SK-N-SH treated with all-trans-retinoic acid at 6 μM for 48 hours (cell line): ENCODE results near the gene CBLN1.

ENCODE experiments used
- ATAC-seq: fragments of 200-7000 bp; cut with Tn5 transposase; 3 replicates; pipeline ENCODE4 v1.9.1; 2020; ENCODE audit warnings: mild to moderate bottlenecking, moderate library complexity
- ARNTL ChIP-seq: fragments of 450-650 bp; formaldehyde crosslinking; IDR thresholded peaks from 2 replicates; pipeline ENCODE4 v1.5.0; 2020; ENCODE audit warnings: low read depth, mild to moderate bottlenecking, moderate library complexity, borderline replicate concordance
- BACH2 ChIP-seq: fragments of 250-450 bp; sonication (Bioruptor Pico); IDR thresholded peaks from 2 replicates; pipeline ENCODE4 v1.9.0; 2021; ENCODE audit warnings: mild to moderate bottlenecking, borderline replicate concordance
- CSDC2 ChIP-seq: fragments of 250-450 bp; sonication (Bioruptor Pico); IDR thresholded peaks from 2 replicates; pipeline ENCODE4 v1.5.0; 2020; ENCODE audit warnings: mild to moderate bottlenecking, moderate library complexity
- CSRNP3 ChIP-seq: fragments of 250-450 bp; sonication (Bioruptor Pico); IDR thresholded peaks from 2 replicates; pipeline ENCODE4 v1.5.1; 2021; ENCODE audit warnings: mild to moderate bottlenecking, moderate library complexity
- GLIS3 ChIP-seq: fragments of 250-450 bp; sonication (Bioruptor Pico); IDR thresholded peaks from 2 replicates; pipeline ENCODE4 v1.5.0; 2020; ENCODE audit warnings: mild to moderate bottlenecking, moderate library complexity
- OSR1 ChIP-seq: fragments of 250-450 bp; sonication (Bioruptor Pico); IDR thresholded peaks from 2 replicates; pipeline ENCODE4 v1.8.0; 2022; ENCODE audit warnings: moderate library complexity, mild to moderate bottlenecking, inconsistent platforms
- PPARA ChIP-seq: fragments of 250-450 bp; sonication (Bioruptor Pico); IDR thresholded peaks from 2 replicates; pipeline ENCODE4 v1.5.0; 2020; ENCODE audit warnings: mild to moderate bottlenecking, borderline replicate concordance
- RARB ChIP-seq: fragments of 250-450 bp; sonication (Bioruptor Pico); IDR thresholded peaks from 2 replicates; pipeline ENCODE4 v1.8.0; 2021; ENCODE audit warnings: mild to moderate bottlenecking, moderate library complexity
- SNAI2 ChIP-seq: fragments of 250-450 bp; sonication (Bioruptor Pico); IDR thresholded peaks from 2 replicates; pipeline ENCODE4 v1.5.0; 2020; ENCODE audit warnings: mild to moderate bottlenecking, moderate library complexity
- TCF4 ChIP-seq: fragments of 250-450 bp; sonication (Bioruptor Pico); IDR thresholded peaks from 2 replicates; pipeline ENCODE4 v1.8.0; 2021; ENCODE audit warnings: mild to moderate bottlenecking, moderate library complexity, borderline replicate concordance
- TOX ChIP-seq: fragments of 250-450 bp; sonication (Bioruptor Pico); IDR thresholded peaks from 2 replicates; pipeline ENCODE4 v1.8.0; 2021; ENCODE audit warnings: mild to moderate bottlenecking, moderate library complexity, borderline replicate concordance
- TSHZ2 ChIP-seq: fragments of 250-450 bp; sonication (Bioruptor Pico); IDR thresholded peaks from 2 replicates; pipeline ENCODE4 v1.5.0; 2020; ENCODE audit warnings: mild to moderate bottlenecking, moderate library complexity
- ZC3H10 ChIP-seq: fragments of 250-450 bp; sonication (Bioruptor Pico); IDR thresholded peaks from 2 replicates; pipeline ENCODE4 v1.5.1; 2021; ENCODE audit warnings: mild to moderate bottlenecking, moderate library complexity
- ZFP3 ChIP-seq: fragments of 250-450 bp; sonication (Bioruptor Pico); IDR thresholded peaks from 2 replicates; pipeline ENCODE4 v1.5.0; 2020; ENCODE audit warnings: mild to moderate bottlenecking, moderate library complexity
- ZNF70 ChIP-seq: fragments of 450-650 bp; formaldehyde crosslinking; IDR thresholded peaks from 2 replicates; pipeline ENCODE4 v1.5.0; 2020; ENCODE audit warnings: mild to moderate bottlenecking, moderate library complexity
- ZNF8 ChIP-seq: fragments of 450-650 bp; formaldehyde crosslinking; IDR thresholded peaks from 2 replicates; pipeline ENCODE4 v1.5.0; 2020; ENCODE audit warnings: mild to moderate bottlenecking, moderate library complexity
- TF ChIP-seq, protein P1 (sequence below): fragments of 250-450 bp; sonication (Bioruptor Pico); IDR thresholded peaks from 2 replicates; pipeline ENCODE4 v1.8.0; 2020; ENCODE audit warnings: mild to moderate bottlenecking, moderate library complexity, borderline replicate concordance
- TF ChIP-seq, protein P2 (sequence below): fragments of 250-450 bp; sonication (Bioruptor Pico); IDR thresholded peaks from 2 replicates; pipeline ENCODE4 v1.8.0; 2021; ENCODE audit warnings: low read depth, mild to moderate bottlenecking, moderate library complexity, borderline replicate concordance

CBLN1 gene

GRCh38 chr16:49276646-49277385 lies 4.8 kb downstream of the CBLN1 start:
- ATAC-seq: no peak
- TF ChIP-seq ZNF70 (CRISPR knock-in tag) (no peak), CSDC2 (CRISPR knock-in tag) (no peak), ZNF8 (CRISPR knock-in tag) (no peak), TCF4 (CRISPR knock-in tag) (no peak), TOX (no peak), ZFP3 (no peak), CSRNP3 (no peak)
- TF ChIP-seq, protein P1, sequence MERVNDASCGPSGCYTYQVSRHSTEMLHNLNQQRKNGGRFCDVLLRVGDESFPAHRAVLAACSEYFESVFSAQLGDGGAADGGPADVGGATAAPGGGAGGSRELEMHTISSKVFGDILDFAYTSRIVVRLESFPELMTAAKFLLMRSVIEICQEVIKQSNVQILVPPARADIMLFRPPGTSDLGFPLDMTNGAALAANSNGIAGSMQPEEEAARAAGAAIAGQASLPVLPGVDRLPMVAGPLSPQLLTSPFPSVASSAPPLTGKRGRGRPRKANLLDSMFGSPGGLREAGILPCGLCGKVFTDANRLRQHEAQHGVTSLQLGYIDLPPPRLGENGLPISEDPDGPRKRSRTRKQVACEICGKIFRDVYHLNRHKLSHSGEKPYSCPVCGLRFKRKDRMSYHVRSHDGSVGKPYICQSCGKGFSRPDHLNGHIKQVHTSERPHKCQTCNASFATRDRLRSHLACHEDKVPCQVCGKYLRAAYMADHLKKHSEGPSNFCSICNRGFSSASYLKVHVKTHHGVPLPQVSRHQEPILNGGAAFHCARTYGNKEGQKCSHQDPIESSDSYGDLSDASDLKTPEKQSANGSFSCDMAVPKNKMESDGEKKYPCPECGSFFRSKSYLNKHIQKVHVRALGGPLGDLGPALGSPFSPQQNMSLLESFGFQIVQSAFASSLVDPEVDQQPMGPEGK (CRISPR knock-in tag): no peak

DNA sequence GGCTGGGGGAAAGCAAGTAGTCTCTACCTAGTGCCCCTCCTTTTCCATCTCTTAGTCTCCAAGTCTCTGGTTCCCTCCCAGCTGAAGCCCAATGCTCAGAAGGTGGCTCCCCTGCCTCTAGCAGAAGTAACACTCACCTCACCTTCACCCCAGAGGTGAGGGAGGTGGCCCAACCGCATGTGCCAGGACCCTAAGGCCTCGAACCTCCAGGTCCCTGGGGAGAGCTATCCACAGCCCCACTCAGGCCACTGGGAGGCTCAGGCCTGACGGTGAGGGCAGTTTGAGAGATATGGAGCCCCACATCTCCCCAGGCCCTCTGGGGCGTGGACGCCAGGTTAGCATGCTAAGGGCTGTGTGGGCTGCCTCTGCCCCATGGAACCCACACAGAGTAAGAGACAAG lies 5.8 kb downstream of the CBLN1 start:
- TF ChIP-seq PPARA (CRISPR knock-in tag) (no peak), ZNF8 (CRISPR knock-in tag) (no peak), ZC3H10 (CRISPR knock-in tag) (no peak), BACH2 (CRISPR knock-in tag) (no peak), CSRNP3 (no peak), TCF4 (CRISPR knock-in tag) (no peak), OSR1 (no peak)
- TF ChIP-seq, protein P1 (CRISPR knock-in tag): no peak
- TF ChIP-seq, all 23 proteins: peak for 0
- ATAC-seq: no peak

GRCh38 chr16:49275050-49275730 lies 6.4 kb downstream of the CBLN1 start:
- ATAC-seq: no peak

More at GRCh38 chr16:49275050-49275730, 6.4 kb downstream of the CBLN1 start:
- TF ChIP-seq ARNTL (CRISPR knock-in tag) (no peak), ZFP3 (no peak), SNAI2 (CRISPR knock-in tag) (no peak), OSR1 (no peak), TSHZ2 (CRISPR knock-in tag) (no peak), ZNF8 (CRISPR knock-in tag) (no peak), GLIS3 (CRISPR knock-in tag) (no peak), TOX (no peak), RARB (CRISPR knock-in tag) (no peak)
- TF ChIP-seq, protein P2, sequence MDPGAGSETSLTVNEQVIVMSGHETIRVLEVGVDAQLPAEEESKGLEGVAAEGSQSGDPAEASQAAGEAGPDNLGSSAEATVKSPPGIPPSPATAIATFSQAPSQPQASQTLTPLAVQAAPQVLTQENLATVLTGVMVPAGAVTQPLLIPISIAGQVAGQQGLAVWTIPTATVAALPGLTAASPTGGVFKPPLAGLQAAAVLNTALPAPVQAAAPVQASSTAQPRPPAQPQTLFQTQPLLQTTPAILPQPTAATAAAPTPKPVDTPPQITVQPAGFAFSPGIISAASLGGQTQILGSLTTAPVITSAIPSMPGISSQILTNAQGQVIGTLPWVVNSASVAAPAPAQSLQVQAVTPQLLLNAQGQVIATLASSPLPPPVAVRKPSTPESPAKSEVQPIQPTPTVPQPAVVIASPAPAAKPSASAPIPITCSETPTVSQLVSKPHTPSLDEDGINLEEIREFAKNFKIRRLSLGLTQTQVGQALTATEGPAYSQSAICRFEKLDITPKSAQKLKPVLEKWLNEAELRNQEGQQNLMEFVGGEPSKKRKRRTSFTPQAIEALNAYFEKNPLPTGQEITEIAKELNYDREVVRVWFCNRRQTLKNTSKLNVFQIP (CRISPR knock-in tag): no peak
- TF ChIP-seq, protein P1 (CRISPR knock-in tag): no peak
